Chondrocyte (in vitro differentiated cells): Measurements from ENCODE around the gene ACLY. TPM values are rescaled to one million over a fixed set of nuclear protein-coding genes. Genes with fewer than 3 reads are reported as not detected.
"Not testable (repeated sequence)": the region's sequence is repeated elsewhere in the genome, so short reads cannot be mapped to it uniquely, and the experiment has no call there.

ENCODE experiments used
- DNase-seq: peaks from one replicate; pipeline ENCODE4 v3.0.0; 2021; ENCODE audit warnings: mixed read lengths, low spot score
- H3K27ac Mint-ChIP-seq: one replicate; pipeline ENCODE4 v1.8.0; 2021; ENCODE audit warnings: mild to moderate bottlenecking, moderate library complexity, mixed read lengths; ENCODE audit not compliant: unreplicated experiment
- H3K27me3 Mint-ChIP-seq: 2 replicates; pipeline ENCODE4 v1.8.0; 2021; ENCODE audit warnings: low read depth, mixed read lengths
- H3K36me3 Mint-ChIP-seq: 2 replicates; pipeline ENCODE4 v1.8.0; 2021; ENCODE audit warnings: low read depth, mixed read lengths
- H3K4me1 Mint-ChIP-seq: 2 replicates; pipeline ENCODE4 v1.8.0; 2021; ENCODE audit warnings: low read depth, mild to moderate bottlenecking, mixed read lengths
- H3K4me3 Mint-ChIP-seq: one replicate; pipeline ENCODE4 v1.8.0; 2021; ENCODE audit warnings: mild to moderate bottlenecking, moderate library complexity, mixed read lengths; ENCODE audit not compliant: unreplicated experiment
- H3K9me3 Mint-ChIP-seq: 2 replicates; pipeline ENCODE4 v1.8.0; 2021; ENCODE audit warnings: low read depth, mixed read lengths
- CTCF ChIP-seq: fragments of 200-600 bp; sonication (generic); IDR thresholded peaks from 2 replicates; pipeline ENCODE4 v1.5.0; 2021; ENCODE audit warnings: antibody characterized with exemption, mild to moderate bottlenecking, moderate library complexity
- total RNA-seq: library from RNA; stranded (reverse); gene quantifications from 3 replicates; pipeline ENCODE4 v1.2.1, GENCODE V29; 2021

Gene ACLY
- total RNA-seq, 1 donor from 2014 or later, result 189 TPM

GRCh38 chr17:41844971-41845370 lies 73.8 kb downstream of the ACLY start:
- peaks cover 2% of the 10 kb centered on the region for H3K36me3 Mint-ChIP-seq
- no peak overlapping the region for H3K27ac Mint-ChIP-seq
- no peak overlapping the region for H3K4me3 Mint-ChIP-seq
- TF ChIP-seq CTCF, result no peak
- H3K27me3 Mint-ChIP-seq, result no peaks in the 10 kb centered on the region
- H3K4me1 Mint-ChIP-seq, result peaks cover 16% of the 10 kb centered on the region
- no peaks in the 10 kb centered on the region for H3K9me3 Mint-ChIP-seq
- no peak for DNase-seq

DNA sequence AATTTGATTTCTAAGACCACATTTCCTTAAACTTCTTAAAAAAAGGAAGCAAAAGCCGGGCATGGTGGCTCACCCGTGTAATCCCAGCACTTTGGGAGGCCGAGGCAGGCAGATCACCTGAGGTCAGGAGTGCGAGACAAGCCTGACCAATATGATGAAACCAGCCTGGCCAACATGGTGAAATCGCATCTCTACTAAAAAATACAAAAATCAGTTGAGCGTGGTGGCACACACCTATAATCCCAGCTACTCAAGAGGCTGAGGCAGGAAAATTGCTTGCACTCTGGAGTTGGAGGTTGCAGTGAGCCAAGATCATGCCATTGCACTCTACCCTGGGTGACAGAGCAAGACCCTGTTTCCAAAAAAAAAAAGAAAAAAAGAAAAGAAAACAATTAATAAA lies 78.0 kb downstream of the ACLY start:
- not testable (repeated sequence) for DNase-seq, H3K27me3 Mint-ChIP-seq, H3K36me3 Mint-ChIP-seq, H3K9me3 Mint-ChIP-seq, H3K4me1 Mint-ChIP-seq, H3K4me3 Mint-ChIP-seq, H3K27ac Mint-ChIP-seq

DNA sequence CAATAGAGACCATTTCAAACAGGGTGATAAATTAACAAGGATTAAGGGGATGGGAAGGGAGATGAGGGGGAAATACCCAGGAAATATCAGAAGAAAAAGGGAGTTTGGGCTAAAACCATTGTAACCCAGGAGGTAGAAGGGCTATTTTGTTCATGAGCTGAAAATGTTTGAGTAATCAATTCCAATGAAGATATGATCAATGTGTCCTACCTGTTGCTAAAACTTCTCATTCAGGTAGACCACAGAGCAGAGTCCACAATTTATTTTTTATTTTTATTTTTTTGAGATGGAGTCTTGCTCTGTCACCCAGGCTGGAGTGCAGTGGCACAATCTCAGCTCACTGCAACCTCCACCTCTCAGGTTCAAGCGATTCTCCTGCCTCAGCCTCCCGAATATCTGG lies 79.3 kb downstream of the ACLY start:
- H3K4me1 Mint-ChIP-seq, result peaks cover 17% of the 10 kb centered on the region
- H3K4me3 Mint-ChIP-seq, DNase-seq: not testable (repeated sequence)

DNA sequence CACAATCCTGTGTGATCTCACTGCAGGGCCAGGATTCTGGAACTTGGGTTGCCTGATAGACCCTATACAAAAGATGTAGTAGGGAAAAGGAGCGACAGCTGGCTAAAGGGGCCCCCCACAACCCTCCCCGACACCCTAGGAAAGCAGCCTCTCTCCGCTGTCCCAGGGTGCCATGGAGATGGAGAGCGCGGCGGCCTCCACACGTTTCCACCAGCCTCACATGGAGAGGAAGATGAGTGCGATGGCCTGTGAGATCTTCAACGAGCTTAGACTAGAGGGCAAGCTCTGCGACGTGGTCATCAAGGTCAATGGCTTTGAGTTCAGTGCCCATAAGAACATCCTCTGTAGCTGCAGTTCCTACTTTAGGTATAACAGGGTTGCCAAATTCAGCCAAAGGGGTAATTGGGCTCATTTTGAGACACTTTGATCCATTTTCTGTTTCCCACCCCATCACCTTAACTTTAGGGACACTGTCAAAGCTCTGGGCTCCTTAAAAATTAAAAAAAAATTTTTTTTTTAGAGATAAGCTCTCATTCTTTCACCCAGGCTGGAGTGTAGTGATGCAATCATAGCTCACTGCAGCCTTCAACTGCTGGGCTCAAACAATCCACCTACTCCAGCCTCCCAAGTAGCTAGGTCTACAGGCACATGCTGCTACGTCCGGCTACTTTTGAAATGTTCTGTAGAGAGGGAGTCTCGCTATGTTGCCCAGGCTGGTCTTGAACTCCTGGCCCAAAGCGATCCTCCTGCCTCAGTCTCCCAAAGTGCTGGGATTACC lies 80.8 kb downstream of the ACLY start, which contains the start of gene KLHL10:
KLHL10 (plus strand) TSS at position 65 of the 778 bp plus-strand sequence; CDS start at position 173, 108 bp downstream.
- DNase-seq, result peak; percentile 47
- Mint-ChIP-seq H3K27me3 (no peaks in the 10 kb centered on the region), H3K4me1 (peaks cover 17% of the 10 kb centered on the region), H3K4me3 (peak within 1 kb of the TSS; percentile 72), H3K27ac (no peak within 1 kb of the TSS), H3K9me3 (no peaks in the 10 kb centered on the region), H3K36me3 (no peaks in the 10 kb centered on the region)
- no peak for TF ChIP-seq CTCF

More for the DNA sequence above, 79.3 kb downstream of the ACLY start:
- not testable (repeated sequence) for H3K36me3 Mint-ChIP-seq, H3K9me3 Mint-ChIP-seq, H3K27ac Mint-ChIP-seq, H3K27me3 Mint-ChIP-seq

- peaks cover 17% of the 10 kb centered on the region for H3K4me1 Mint-ChIP-seq
- peak; percentile 35 for DNase-seq
- no peak overlapping the region for H3K27ac Mint-ChIP-seq
These were observed 82.1 kb downstream of the ACLY start for GRCh38 chr17:41836550-41837196.

More at GRCh38 chr17:41836550-41837196, 82.1 kb downstream of the ACLY start:
- TF ChIP-seq CTCF, result no peak
- Mint-ChIP-seq H3K9me3 (no peaks in the 10 kb centered on the region), H3K4me3 (peak overlapping the region; percentile 72), H3K27me3 (no peaks in the 10 kb centered on the region), H3K36me3 (no peaks in the 10 kb centered on the region)
